ENCODE measurements around the gene CACNA1H. TPM values are rescaled to one million over a fixed set of nuclear protein-coding genes. Genes with fewer than 3 reads are reported as not detected.
A peak's percentile ranks its signal among the peaks of the same experiment; 100 is the strongest.

Gene CACNA1H
- total and polyA plus RNA-seq, 2 donors (not counting 3 experiments of a cell fraction or from before 2014, with no cell fraction given) = 0.03 TPM; not detected in 1

GRCh38 chr16:1261131-1261892 is 108.4 kb downstream of the CACNA1H start:
- Histone ChIP-seq H2AFZ (ENCODE audit: low read depth, low read length) (no peak overlapping the region), H3K27ac (ENCODE audit: insufficient read depth, low read depth, low read length) (no peak overlapping the region), H4K20me1 (replicated peaks; ENCODE audit: control insufficient read depth, extremely low read depth, insufficient read depth, low read length) (no peaks in the 10 kb centered on the region), H3K36me3 (ENCODE audit: control insufficient read depth in 2 of 2, extremely low read depth in 1 of 2, insufficient read depth in 2 of 2, low read length in 2 of 2) (no peaks in the 10 kb centered on the region), H3K4me2 (ENCODE audit: insufficient read depth, low read length) (no peak overlapping the region), H3K9ac (replicated peaks; ENCODE audit: extremely low read depth, insufficient read depth, low read length) (no peak overlapping the region), H3K79me2 (ENCODE audit: control insufficient read depth, insufficient read depth, low read length) (no peaks in the 10 kb centered on the region), H3K9me1 (replicated peaks; ENCODE audit: control insufficient read depth, extremely low read depth, insufficient read depth, low read length) (no peaks in the 10 kb centered on the region), H3K27me3 (ENCODE audit: control insufficient read depth in 2 of 2, insufficient read depth in 2 of 2, low read length in 2 of 2) (peaks cover 21 to 25% of the 10 kb centered on the region in 2 experiments), H3K9me3 (replicated peaks; ENCODE audit: control insufficient read depth, insufficient read depth, low read length) (no peaks in the 10 kb centered on the region), H3K4me1 (ENCODE audit: control insufficient read depth, extremely low read depth, insufficient read depth, low read length) (no peaks in the 10 kb centered on the region), H3K4me3 (replicated peaks in 1 of 3; ENCODE audit: insufficient read depth in 1 of 3, low read depth in 1 of 3, low read length in 3 of 3) (no peak overlapping the region)
- BruUV-seq (replicated peaks) = no TSS peak
- no peak for DNase-seq (ENCODE audit: low read depth, low spot score)
- POLR2A ChIA-PET = interaction anchor here (0.6 kb wide), 1 partner anchor 612 kb away, joined by 3 read pairs; no protein-coding TSS in a partner anchor
- TF ChIP-seq JUN (IDR thresholded peaks at IDR 0.05; ENCODE audit: borderline replicate concordance, insufficient read depth, insufficient read length, low read depth) (no peak), GATA2 (IDR thresholded peaks at IDR 0.05; ENCODE audit: insufficient read depth, insufficient read length, low read depth, low read length) (no peak), EZH2 (IDR thresholded peaks at IDR 0.05; ENCODE audit: borderline replicate concordance, low read depth, low read length, severe bottlenecking) (peak; percentile 44)
- CTCF ChIA-PET = interaction anchor here (0.7 kb wide), 1 partner anchor 38 kb away, joined by 3 read pairs; no protein-coding TSS in a partner anchor
- dilution Hi-C loops (cut with MboI; ENCODE audit: extremely low pct_ligation_motif_present, low sequenced_read_pairs) (no loop called here), intact Hi-C loops (cut with micrococcal nuclease) (no loop called here)
- no peak for FAIRE-seq

GRCh38 chr16:1262210-1262845 is 109.4 kb downstream of the CACNA1H start:
- DNase-seq (ENCODE audit: low read depth, low spot score) (no peak), FAIRE-seq (no peak)
- Histone ChIP-seq H3K9ac (replicated peaks; ENCODE audit: extremely low read depth, insufficient read depth, low read length) (no peak overlapping the region), H3K36me3 (ENCODE audit: control insufficient read depth in 2 of 2, extremely low read depth in 1 of 2, insufficient read depth in 2 of 2, low read length in 2 of 2) (no peaks in the 10 kb centered on the region), H3K4me3 (replicated peaks in 1 of 3; ENCODE audit: insufficient read depth in 1 of 3, low read depth in 1 of 3, low read length in 3 of 3) (no peak overlapping the region), H3K4me2 (ENCODE audit: insufficient read depth, low read length) (no peak overlapping the region), H3K79me2 (ENCODE audit: control insufficient read depth, insufficient read depth, low read length) (no peaks in the 10 kb centered on the region), H3K4me1 (ENCODE audit: control insufficient read depth, extremely low read depth, insufficient read depth, low read length) (no peaks in the 10 kb centered on the region), H2AFZ (ENCODE audit: low read depth, low read length) (no peak overlapping the region), H3K27ac (ENCODE audit: insufficient read depth, low read depth, low read length) (no peak overlapping the region), H3K27me3 (ENCODE audit: control insufficient read depth in 2 of 2, insufficient read depth in 2 of 2, low read length in 2 of 2) (peaks cover 21 to 25% of the 10 kb centered on the region in 2 experiments), H3K9me1 (replicated peaks; ENCODE audit: control insufficient read depth, extremely low read depth, insufficient read depth, low read length) (no peaks in the 10 kb centered on the region), H4K20me1 (replicated peaks; ENCODE audit: control insufficient read depth, extremely low read depth, insufficient read depth, low read length) (no peaks in the 10 kb centered on the region), H3K9me3 (replicated peaks; ENCODE audit: control insufficient read depth, insufficient read depth, low read length) (no peaks in the 10 kb centered on the region)
- intact Hi-C loops (cut with micrococcal nuclease) (no loop called here), dilution Hi-C loops (cut with MboI; ENCODE audit: extremely low pct_ligation_motif_present, low sequenced_read_pairs) (no loop called here)
- no TSS peak for BruUV-seq (replicated peaks)
- TF ChIP-seq FOS (IDR thresholded peaks at IDR 0.05; ENCODE audit: borderline replicate concordance, insufficient read depth, low read length) (no peak), MAX (IDR thresholded peaks at IDR 0.05; ENCODE audit: insufficient read depth, insufficient read length) (no peak), EZH2 (IDR thresholded peaks at IDR 0.05; ENCODE audit: borderline replicate concordance, low read depth, low read length, severe bottlenecking) (no peak)
- ChIA-PET CTCF (interaction anchor here (0.7 to 0.9 kb wide), 2 partner anchors 13 to 37 kb away, joined by 3 read pairs; no protein-coding TSS in a partner anchor), POLR2A (no interaction called here)

All from endothelial cell of umbilical vein (primary cell).